GM12878 (cell line): Measurements from ENCODE around the gene ETNK2. TPM values are rescaled to one million over a fixed set of nuclear protein-coding genes. Genes with fewer than 3 reads are reported as not detected.

Experiments
- ATAC-seq: fragments of 200-7000 bp; cut with Tn5 transposase; 3 replicates; pipeline ENCODE4 v1.9.1; 2020; ENCODE audit warnings: mild to moderate bottlenecking, moderate library complexity
- BruUV-seq: library from RNA; stranded (reverse); fragments of 400-500 nt; replicated peaks from 2 replicates; lab custom pipeline; 2021; lab: Mats Ljungman, UMichigan
- CTCF ChIA-PET: fragments of 300-600 bp; sonication (Branson Sonifier 250); formaldehyde crosslinking; extraction: SDS; loops from one replicate; lab custom pipeline; 2021; ENCODE audit warnings: inconsistent platforms; lab: Yijun Ruan, JAX
- POLR2A ChIA-PET: fragments of 350-600 bp; formaldehyde crosslinking; extraction: SDS; loops from one replicate; lab custom pipeline; 2021; ENCODE audit warnings: inconsistent platforms; lab: Charles Lee
- RAD21 ChIA-PET: fragments of 300-600 bp; sonication (Branson Sonifier 250); formaldehyde crosslinking; loops from one replicate; lab custom pipeline; 2023; ENCODE audit warnings: antibody characterized with exemption; ENCODE audit not compliant: unreplicated experiment; lab: Charles Lee
- SMC1A ChIA-PET: fragments of 300-600 bp; sonication (Branson Sonifier 250); formaldehyde crosslinking; loops from one replicate; lab custom pipeline; 2023; ENCODE audit not compliant: unreplicated experiment, uncharacterized antibody; lab: Charles Lee
- DNase-seq: peaks from one replicate; pipeline ENCODE4 v3.0.0-alpha.2; 2011; ENCODE audit warnings: low read depth, low spot score
- FAIRE-seq: peaks from 3 replicates; lab custom pipeline; 2011; peaks lifted over from hg19 to GRCh38; lab: Jason Lieb, UNC
- H2AFZ ChIP-seq: 2 replicates; pipeline ENCODE4 v1.6.0; 2011; ENCODE audit warnings: low read depth, low read length, control low read depth; ENCODE audit not compliant: control insufficient read depth
- H3K27ac ChIP-seq: 2 replicates; pipeline ENCODE4 v1.5.1; 2011; ENCODE audit warnings: control low read depth; ENCODE audit not compliant: control insufficient read depth, insufficient read depth
- H3K27me3 ChIP-seq, 2 experiments: replicated peaks in 1 of 2; 2 replicates each; pipeline versions ENCODE4 v1.6.0 to v1.6.1; 2011; ENCODE audit warnings: low read length in 1 of 2; ENCODE audit not compliant: control insufficient read depth in 2 of 2, insufficient read depth in 2 of 2
- H3K36me3 ChIP-seq, 2 experiments: 2 replicates each; pipeline ENCODE4 v1.5.1; 2011; ENCODE audit warnings: low read length in 1 of 2; ENCODE audit not compliant: control insufficient read depth in 2 of 2, insufficient read depth in 2 of 2
- H3K4me1 ChIP-seq: 2 replicates; pipeline ENCODE4 v1.6.1; 2011; ENCODE audit warnings: mild to moderate bottlenecking, low read length, moderate library complexity, mixed read lengths; ENCODE audit not compliant: control insufficient read depth, insufficient read depth
- H3K4me2 ChIP-seq: 2 replicates; pipeline ENCODE4 v1.6.0; 2011; ENCODE audit warnings: control low read depth; ENCODE audit not compliant: control insufficient read depth, insufficient read depth
- H3K4me3 ChIP-seq: fragments of 200-600 bp; sonication (generic); 2 replicates; pipeline ENCODE4 v1.5.1; 2016
- H3K79me2 ChIP-seq: 2 replicates; pipeline ENCODE4 v1.6.0; 2011; ENCODE audit warnings: low read length; ENCODE audit not compliant: control insufficient read depth, insufficient read depth
- H3K9ac ChIP-seq: 2 replicates; pipeline ENCODE4 v1.8.0; 2011; ENCODE audit warnings: low read length, control low read depth, mixed read lengths; ENCODE audit not compliant: control insufficient read depth, insufficient read depth
- H3K9me3 ChIP-seq: replicated peaks from 3 replicates; pipeline ENCODE4 v1.5.1; 2011; ENCODE audit warnings: mild to moderate bottlenecking, low read length; ENCODE audit not compliant: control insufficient read depth, insufficient read depth
- H4K20me1 ChIP-seq: 2 replicates; pipeline ENCODE4 v1.6.0; 2011; ENCODE audit not compliant: control insufficient read depth, insufficient read depth
- BHLHE40 ChIP-seq, 2 experiments: fragments of 450-650 bp in 1 of 2; IDR thresholded peaks; 2 replicates each; pipeline ENCODE4 v1.6.1; 2011 to 2017; ENCODE audit warnings: low read depth in 2 of 2, borderline replicate concordance in 1 of 2, improper control_type of control experiment in 1 of 2, low read length in 1 of 2, mild to moderate bottlenecking in 1 of 2
- BRCA1 ChIP-seq: IDR thresholded peaks from 2 replicates; pipeline ENCODE4 v1.6.1; 2011; ENCODE audit warnings: low read depth, low read length, improper control_type of control experiment
- EED ChIP-seq: sonication (generic); IDR thresholded peaks from 2 replicates; pipeline ENCODE4 v1.6.1; 2016; ENCODE audit warnings: antibody characterized with exemption, low read depth
- EP300 ChIP-seq, 2 experiments: fragments of 150-350 bp in 1 of 2; IDR thresholded peaks; 2 replicates each; pipeline ENCODE4 v1.6.1; 2011 to 2012; ENCODE audit warnings: low read depth in 2 of 2, low read length in 2 of 2, borderline replicate concordance in 1 of 2, improper control_type of control experiment in 1 of 2, inconsistent platforms in 1 of 2; ENCODE audit not compliant: control insufficient read depth in 1 of 2
- GATAD2B ChIP-seq: fragments of 450-650 bp; conservative IDR thresholded peaks from 2 replicates; pipeline ENCODE4 v1.6.1; 2017; ENCODE audit warnings: low read depth, mild to moderate bottlenecking, moderate library complexity
- HCFC1 ChIP-seq: fragments of 150-350 bp; IDR thresholded peaks from 2 replicates; pipeline ENCODE4 v1.6.1; 2014; ENCODE audit warnings: low read length
- IKZF1 ChIP-seq: fragments of 450-650 bp; conservative IDR thresholded peaks from 2 replicates; pipeline ENCODE4 v1.6.1; 2017; ENCODE audit warnings: antibody characterized with exemption, mild to moderate bottlenecking
- JUND ChIP-seq: IDR thresholded peaks from 2 replicates; pipeline ENCODE4 v1.6.1; 2012; ENCODE audit warnings: low read depth, mild to moderate bottlenecking, low read length, improper control_type of control experiment, moderate library complexity
- LARP7 ChIP-seq: fragments of 450-650 bp; IDR thresholded peaks from 2 replicates; pipeline ENCODE4 v1.6.1; 2017; ENCODE audit warnings: mild to moderate bottlenecking
- MYB ChIP-seq: fragments of 150-350 bp; IDR thresholded peaks from 2 replicates; pipeline ENCODE4 v1.6.1; 2014; ENCODE audit warnings: mild to moderate bottlenecking, low read depth, low read length, borderline replicate concordance
- MYC ChIP-seq: IDR thresholded peaks from 2 replicates; pipeline ENCODE4 v1.6.1; 2011; ENCODE audit warnings: mild to moderate bottlenecking, low read length, moderate library complexity, inconsistent platforms; ENCODE audit not compliant: insufficient read depth, insufficient replicate concordance, insufficient read length, severe bottlenecking
- NFYB ChIP-seq: IDR thresholded peaks from 2 replicates; pipeline ENCODE4 v1.6.1; 2011; ENCODE audit warnings: low read depth, mild to moderate bottlenecking, low read length, improper control_type of control experiment, moderate library complexity; ENCODE audit not compliant: insufficient read depth
- SMAD1 ChIP-seq: fragments of 450-650 bp; IDR thresholded peaks from 2 replicates; pipeline ENCODE4 v1.6.1; 2018; ENCODE audit warnings: mild to moderate bottlenecking, low read depth; ENCODE audit not compliant: partially characterized antibody
- YBX1 ChIP-seq: fragments of 450-650 bp; IDR thresholded peaks from 2 replicates; pipeline ENCODE4 v1.6.1; 2016; ENCODE audit warnings: antibody characterized with exemption
- ZNF217 ChIP-seq: fragments of 450-650 bp; IDR thresholded peaks from 2 replicates; pipeline ENCODE4 v1.6.1; 2017; ENCODE audit warnings: antibody characterized with exemption, mild to moderate bottlenecking
- WGBS: methylation state at CpG from one replicate; pipeline ENCODE4 v1.1.6; 2016; ENCODE audit warnings: low lambda C conversion rate; ENCODE audit not compliant: insufficient replicate concordance, insufficient coverage; ENCODE audit errors: missing lambda C conversion rate; 5-methylcytosine and 5-hydroxymethylcytosine counted together
- in situ Hi-C: fragments of 300-500 bp; cut with MboI; formaldehyde crosslinking; loops from 9 replicates; pipeline ENCODE4 v1.14.3; 2018; ENCODE audit warnings: mixed read lengths
- intact Hi-C: fragments of 100-400 bp; cut with micrococcal nuclease; formaldehyde crosslinking; loops from one replicate; pipeline ENCODE4 v1.14.2; 2022; ENCODE audit not compliant: unreplicated experiment
- polyA plus RNA-seq, 11 experiments: library from polyadenylated mRNA; depleted of rRNA in 4 of 11; unstranded in 6 of 11; stranded (reverse) in 5 of 11; fragments of >200 nt; fragmentation: Nextera tagmentation in 4 of 11; fragmentation: Illumina TruSeq in 1 of 11; extraction: Ambion mirVana in 4 of 11; extraction: Trizol in 1 of 11; gene quantifications; 1 replicate in 1 of 11; 2 replicates in 10 of 11; pipeline versions ENCODE4 v1.2.1 to v1.2.3, GENCODE V29; 2011 to 2016; ENCODE audit warnings: inconsistent platforms in 2 of 11, missing spikeins in 2 of 11, low read depth in 1 of 11
- total RNA-seq, 4 experiments: library from RNA; depleted of rRNA in 3 of 4; stranded (reverse); fragments of >200 nt in 3 of 4; fragmentation: Illumina TruSeq in 1 of 4; extraction: Trizol in 1 of 4; gene quantifications; 2 replicates each; pipeline versions ENCODE4 v1.2.1 to v1.2.3, GENCODE V29; 2013 to 2021
- TF ChIP-seq, protein P1 (sequence below): fragments of 450-650 bp; formaldehyde crosslinking; IDR thresholded peaks from 2 replicates; pipeline ENCODE4 v1.4.0; 2020; ENCODE audit warnings: mild to moderate bottlenecking, moderate library complexity
- TF ChIP-seq, protein P2 (sequence below): IDR thresholded peaks from 2 replicates; pipeline ENCODE4 v1.6.1; 2012; ENCODE audit warnings: low read depth, low read length, improper control_type of control experiment

The ETNK2 gene
- total and polyA plus RNA-seq, 10 of the 15 experiments (the other 5 are each of a cell fraction or from before 2014, with no cell fraction given): 0.14 TPM; not detected in 9

DNA sequence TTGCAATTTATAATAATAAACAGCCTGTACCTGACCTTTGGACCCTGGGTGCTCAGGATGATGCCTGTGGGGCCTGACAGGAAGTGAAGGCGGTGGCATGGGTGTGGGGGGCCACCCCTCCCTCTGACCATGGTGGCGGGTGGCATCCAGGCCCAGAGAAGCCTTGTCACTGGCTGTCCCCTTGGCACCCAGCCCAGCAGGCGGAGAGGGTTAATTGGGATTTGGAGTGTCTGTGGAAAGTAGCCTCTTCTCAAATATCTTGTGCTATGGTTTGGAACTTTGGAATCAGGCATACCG, 58.5 kb downstream of the ETNK2 start (continued):
- TF ChIP-seq EP300 (IDR thresholded peaks at IDR 0.05; ENCODE audit: borderline replicate concordance in 1 of 2, control insufficient read depth in 1 of 2, low read depth in 2 of 2, low read length in 2 of 2) (no peak), NFYB (no peak), HCFC1 (no peak), JUND (no peak), EED (no peak), SMAD1 (no peak), BRCA1 (no peak), IKZF1 (peak; percentile 31), YBX1 (no peak)

DNA sequence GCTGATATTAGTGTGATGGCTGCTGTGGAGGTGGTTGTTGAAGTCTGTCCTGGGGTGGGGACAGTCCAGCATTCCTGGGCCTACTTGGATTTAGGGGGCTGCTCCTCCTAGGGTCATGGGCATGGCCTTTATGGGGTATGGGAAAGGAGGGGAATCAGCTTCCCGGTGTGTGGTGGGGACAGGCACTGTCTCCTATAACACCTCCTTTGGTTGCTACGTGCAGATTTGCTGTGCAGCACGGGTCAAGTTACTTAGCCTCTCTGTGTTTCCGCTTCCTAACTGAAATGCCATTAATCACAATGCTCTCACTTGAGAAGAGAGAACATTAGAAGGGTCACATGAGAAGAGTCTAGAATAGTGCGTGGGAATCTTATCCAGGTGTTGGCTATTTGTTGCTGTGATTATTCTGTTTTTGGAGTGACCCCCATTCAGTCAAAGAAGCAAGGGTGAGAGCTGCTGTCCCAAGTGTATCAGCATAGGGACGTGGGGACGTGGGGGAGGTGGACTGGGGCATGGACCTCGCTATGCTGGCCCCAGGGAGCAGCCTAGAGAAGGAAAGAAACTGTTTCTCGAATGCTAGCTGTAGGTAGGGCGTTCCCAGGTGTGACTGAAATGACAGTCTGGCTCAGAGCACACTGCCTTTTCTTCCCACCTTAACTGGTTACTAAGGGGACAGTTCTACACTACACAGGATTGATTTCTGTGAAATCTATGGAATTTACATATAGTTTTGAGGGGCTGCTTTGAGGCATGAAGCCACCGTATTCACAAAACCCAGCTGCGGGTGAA, 59.0 kb downstream of the ETNK2 start:
- intact Hi-C loops: no loop called here
- ChIA-PET SMC1A (interaction anchor here (1.0 kb wide), 1 partner anchor 10 kb away, joined by 3 read pairs; no protein-coding TSS in a partner anchor), RAD21 (interaction anchor here (1.1 to 2.0 kb wide), 2 partner anchors 10 to 15 kb away, joined by 3 to 5 read pairs; no protein-coding TSS in a partner anchor), POLR2A (interaction anchor here (1.0 kb wide), 1 partner anchor 13 kb away, joined by 3 read pairs; no protein-coding TSS in a partner anchor), CTCF (interaction anchor here (0.6 to 1.8 kb wide), 5 partner anchors 11 to 42 kb away, joined by 3 to 6 read pairs (median 3); no protein-coding TSS in a partner anchor)
- DNase-seq: no peak
- no peak overlapping the region for H3K27ac ChIP-seq
- no TSS peak for BruUV-seq
- H3K36me3 ChIP-seq: no peaks in the 10 kb centered on the region
- no peak overlapping the region for H3K4me3 ChIP-seq
- H4K20me1 ChIP-seq: no peaks in the 10 kb centered on the region
- peak; percentile 58 for ATAC-seq
- H3K27me3 ChIP-seq: no peaks in the 10 kb centered on the region; a peak in 1 of 4 replicates
- no peak overlapping the region for H3K9ac ChIP-seq
- 39% methylated on average over 12 of the region's 12 CpGs for WGBS
- no peak overlapping the region for H2AFZ ChIP-seq
- no peaks in the 10 kb centered on the region for H3K9me3 ChIP-seq
- H3K79me2 ChIP-seq: no peaks in the 10 kb centered on the region
- H3K4me1 ChIP-seq: no peaks in the 10 kb centered on the region
- no peak for FAIRE-seq
- no peak overlapping the region for H3K4me2 ChIP-seq
- in situ Hi-C loops: no loop called here
- TF ChIP-seq GATAD2B (no peak), MYC (no peak), JUND (no peak), LARP7 (no peak), EED (no peak), BHLHE40 (IDR thresholded peaks at IDR 0.05; ENCODE audit: borderline replicate concordance in 1 of 2, low read depth in 2 of 2, low read length in 1 of 2) (no peak), ZNF217 (0 out of 2 replicates have a peak, but pooled peaks have one; percentile 46), IKZF1 (0 out of 2 replicates have a peak, but pooled peaks have one; percentile 2), MYB (no peak), BRCA1 (no peak)
- TF ChIP-seq, protein P1, sequence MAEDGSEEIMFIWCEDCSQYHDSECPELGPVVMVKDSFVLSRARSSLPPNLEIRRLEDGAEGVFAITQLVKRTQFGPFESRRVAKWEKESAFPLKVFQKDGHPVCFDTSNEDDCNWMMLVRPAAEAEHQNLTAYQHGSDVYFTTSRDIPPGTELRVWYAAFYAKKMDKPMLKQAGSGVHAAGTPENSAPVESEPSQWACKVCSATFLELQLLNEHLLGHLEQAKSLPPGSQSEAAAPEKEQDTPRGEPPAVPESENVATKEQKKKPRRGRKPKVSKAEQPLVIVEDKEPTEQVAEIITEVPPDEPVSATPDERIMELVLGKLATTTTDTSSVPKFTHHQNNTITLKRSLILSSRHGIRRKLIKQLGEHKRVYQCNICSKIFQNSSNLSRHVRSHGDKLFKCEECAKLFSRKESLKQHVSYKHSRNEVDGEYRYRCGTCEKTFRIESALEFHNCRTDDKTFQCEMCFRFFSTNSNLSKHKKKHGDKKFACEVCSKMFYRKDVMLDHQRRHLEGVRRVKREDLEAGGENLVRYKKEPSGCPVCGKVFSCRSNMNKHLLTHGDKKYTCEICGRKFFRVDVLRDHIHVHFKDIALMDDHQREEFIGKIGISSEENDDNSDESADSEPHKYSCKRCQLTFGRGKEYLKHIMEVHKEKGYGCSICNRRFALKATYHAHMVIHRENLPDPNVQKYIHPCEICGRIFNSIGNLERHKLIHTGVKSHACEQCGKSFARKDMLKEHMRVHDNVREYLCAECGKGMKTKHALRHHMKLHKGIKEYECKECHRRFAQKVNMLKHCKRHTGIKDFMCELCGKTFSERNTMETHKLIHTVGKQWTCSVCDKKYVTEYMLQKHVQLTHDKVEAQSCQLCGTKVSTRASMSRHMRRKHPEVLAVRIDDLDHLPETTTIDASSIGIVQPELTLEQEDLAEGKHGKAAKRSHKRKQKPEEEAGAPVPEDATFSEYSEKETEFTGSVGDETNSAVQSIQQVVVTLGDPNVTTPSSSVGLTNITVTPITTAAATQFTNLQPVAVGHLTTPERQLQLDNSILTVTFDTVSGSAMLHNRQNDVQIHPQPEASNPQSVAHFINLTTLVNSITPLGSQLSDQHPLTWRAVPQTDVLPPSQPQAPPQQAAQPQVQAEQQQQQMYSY (CRISPR knock-in tag): no peak
- TF ChIP-seq, protein P2, sequence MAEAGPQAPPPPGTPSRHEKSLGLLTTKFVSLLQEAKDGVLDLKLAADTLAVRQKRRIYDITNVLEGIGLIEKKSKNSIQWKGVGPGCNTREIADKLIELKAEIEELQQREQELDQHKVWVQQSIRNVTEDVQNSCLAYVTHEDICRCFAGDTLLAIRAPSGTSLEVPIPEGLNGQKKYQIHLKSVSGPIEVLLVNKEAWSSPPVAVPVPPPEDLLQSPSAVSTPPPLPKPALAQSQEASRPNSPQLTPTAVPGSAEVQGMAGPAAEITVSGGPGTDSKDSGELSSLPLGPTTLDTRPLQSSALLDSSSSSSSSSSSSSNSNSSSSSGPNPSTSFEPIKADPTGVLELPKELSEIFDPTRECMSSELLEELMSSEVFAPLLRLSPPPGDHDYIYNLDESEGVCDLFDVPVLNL: no peak
